ENCODE measurements around the gene NUTM2A.
"Not testable (repeated sequence)": the region's sequence is repeated elsewhere in the genome, so short reads cannot be mapped to it uniquely, and the experiment has no call there.

Gene NUTM2A

GRCh38 chr10:87225148-87225547, at the start of gene NUTM2A:
TSS of gene NUTM2A (plus strand) at chr10:87225448. CDS start at chr10:87225831, 383 bp downstream.
- CTCF ChIA-PET; POLR2A ChIA-PET (ENCODE audit: low non-redundant PET); H3K27ac ChIP-seq; DNase-seq (ENCODE audit: low spot score): not testable (repeated sequence)

- POLR2A ChIA-PET (ENCODE audit: low non-redundant PET); DNase-seq (ENCODE audit: low spot score); H3K27ac ChIP-seq; CTCF ChIA-PET: not testable (repeated sequence)
Measured at GRCh38 chr10:87177587-87177986, 47.7 kb upstream of the NUTM2A start.

GRCh38 chr10:87184421-87184820, 40.8 kb upstream of the NUTM2A start:
- DNase-seq (ENCODE audit: low spot score); H3K27ac ChIP-seq; POLR2A ChIA-PET (ENCODE audit: low non-redundant PET); CTCF ChIA-PET: not testable (repeated sequence)

- H3K27ac ChIP-seq; DNase-seq (ENCODE audit: low spot score); POLR2A ChIA-PET (ENCODE audit: low non-redundant PET); CTCF ChIA-PET: not testable (repeated sequence)
Measured at GRCh38 chr10:87186016-87186415, 39.2 kb upstream of the NUTM2A start.

GRCh38 chr10:87187573-87187972, 37.7 kb upstream of the NUTM2A start:
- DNase-seq (ENCODE audit: low spot score); CTCF ChIA-PET; POLR2A ChIA-PET (ENCODE audit: low non-redundant PET); H3K27ac ChIP-seq: not testable (repeated sequence)

GRCh38 chr10:87191841-87192240, 33.4 kb upstream of the NUTM2A start:
- DNase-seq (ENCODE audit: low spot score); POLR2A ChIA-PET (ENCODE audit: low non-redundant PET); H3K27ac ChIP-seq; CTCF ChIA-PET: not testable (repeated sequence)

- H3K27ac ChIP-seq; POLR2A ChIA-PET (ENCODE audit: low non-redundant PET); CTCF ChIA-PET: not testable (repeated sequence)
- DNase-seq (ENCODE audit: low spot score): peak; percentile 39
Measured at GRCh38 chr10:87200924-87201323, 24.3 kb upstream of the NUTM2A start.

GRCh38 chr10:87204801-87205200, 20.4 kb upstream of the NUTM2A start:
- DNase-seq (ENCODE audit: low spot score); CTCF ChIA-PET; H3K27ac ChIP-seq; POLR2A ChIA-PET (ENCODE audit: low non-redundant PET): not testable (repeated sequence)

GRCh38 chr10:87206922-87207321, 18.3 kb upstream of the NUTM2A start:
- DNase-seq (ENCODE audit: low spot score); POLR2A ChIA-PET (ENCODE audit: low non-redundant PET); CTCF ChIA-PET: not testable (repeated sequence)

GRCh38 chr10:87210309-87210708, 14.9 kb upstream of the NUTM2A start:
- POLR2A ChIA-PET (ENCODE audit: low non-redundant PET); DNase-seq (ENCODE audit: low spot score); H3K27ac ChIP-seq; CTCF ChIA-PET: not testable (repeated sequence)

More at GRCh38 chr10:87206922-87207321, 18.3 kb upstream of the NUTM2A start:
- H3K27ac ChIP-seq: not testable (repeated sequence)

GRCh38 chr10:87211848-87212247, 13.4 kb upstream of the NUTM2A start:
- DNase-seq (ENCODE audit: low spot score); H3K27ac ChIP-seq; CTCF ChIA-PET; POLR2A ChIA-PET (ENCODE audit: low non-redundant PET): not testable (repeated sequence)

- DNase-seq (ENCODE audit: low spot score); POLR2A ChIA-PET (ENCODE audit: low non-redundant PET); CTCF ChIA-PET; H3K27ac ChIP-seq: not testable (repeated sequence)
Measured at GRCh38 chr10:87213150-87213765, 12.0 kb upstream of the NUTM2A start.

- H3K27ac ChIP-seq; POLR2A ChIA-PET (ENCODE audit: low non-redundant PET); CTCF ChIA-PET; DNase-seq (ENCODE audit: low spot score): not testable (repeated sequence)
Measured at GRCh38 chr10:87213806-87214205, 11.4 kb upstream of the NUTM2A start.

GRCh38 chr10:87216120-87216519, 9.1 kb upstream of the NUTM2A start:
- H3K27ac ChIP-seq; DNase-seq (ENCODE audit: low spot score); POLR2A ChIA-PET (ENCODE audit: low non-redundant PET): not testable (repeated sequence)
- CTCF ChIA-PET: interaction anchor here (0.6 kb wide), 1 partner anchor 1637 kb away, joined by 3 read pairs; no protein-coding TSS in a partner anchor

- CTCF ChIA-PET; DNase-seq (ENCODE audit: low spot score); POLR2A ChIA-PET (ENCODE audit: low non-redundant PET); H3K27ac ChIP-seq: not testable (repeated sequence)
Measured at GRCh38 chr10:87219370-87219769, 5.9 kb upstream of the NUTM2A start.

- POLR2A ChIA-PET (ENCODE audit: low non-redundant PET): not testable (repeated sequence)
Measured at GRCh38 chr10:87222789-87223188, 2.5 kb upstream of the NUTM2A start.

GRCh38 chr10:87228247-87228646, 3.0 kb downstream of the NUTM2A start:
- DNase-seq (ENCODE audit: low spot score); CTCF ChIA-PET; POLR2A ChIA-PET (ENCODE audit: low non-redundant PET); H3K27ac ChIP-seq: not testable (repeated sequence)

More at GRCh38 chr10:87222789-87223188, 2.5 kb upstream of the NUTM2A start:
- H3K27ac ChIP-seq; CTCF ChIA-PET; DNase-seq (ENCODE audit: low spot score): not testable (repeated sequence)

GRCh38 chr10:87229211-87229610, 4.0 kb downstream of the NUTM2A start:
- CTCF ChIA-PET; POLR2A ChIA-PET (ENCODE audit: low non-redundant PET); DNase-seq (ENCODE audit: low spot score); H3K27ac ChIP-seq: not testable (repeated sequence)

- DNase-seq (ENCODE audit: low spot score); POLR2A ChIA-PET (ENCODE audit: low non-redundant PET); CTCF ChIA-PET; H3K27ac ChIP-seq: not testable (repeated sequence)
Measured at GRCh38 chr10:87234854-87235253, 9.6 kb downstream of the NUTM2A start.

All from RWPE1 (cell line).